CD8-positive, alpha-beta memory T cell (primary cell): ENCODE data around the gene GPLD1. TPM values are rescaled to one million over a fixed set of nuclear protein-coding genes. Genes with fewer than 3 reads are reported as not detected.
A peak's percentile ranks its signal among the peaks of the same experiment; 100 is the strongest.

Source experiments
- CTCF ChIA-PET: fragments of 350-600 bp; sonication (Branson Sonifier 250); formaldehyde crosslinking; loops from one replicate; lab custom pipeline; 2021; ENCODE audit warnings: antibody characterized with exemption; lab: Charles Lee
- POLR2A ChIA-PET: fragments of 350-600 bp; sonication (Branson Sonifier 250); formaldehyde crosslinking; loops from one replicate; lab custom pipeline; 2021; ENCODE audit warnings: antibody characterized with exemption; lab: Charles Lee
- DNase-seq, 5 donors: peaks; one replicate each; pipeline versions ENCODE4 v3.0.0 to v3.0.0-alpha.2; 2020 to 2022; ENCODE audit warnings: mixed read lengths in 1 of 5
- H3K27ac ChIP-seq: one replicate; pipeline ENCODE4 v1.7.0; 2013; ENCODE audit warnings: low read depth, mild to moderate bottlenecking, low read length, moderate library complexity
- H3K27me3 ChIP-seq: 2 replicates; pipeline ENCODE4 v1.7.0; 2013; ENCODE audit warnings: low read length, mild to moderate bottlenecking; ENCODE audit not compliant: insufficient read depth, poor library complexity, severe bottlenecking
- H3K36me3 ChIP-seq: 2 replicates; pipeline ENCODE4 v1.7.0; 2013; ENCODE audit warnings: mild to moderate bottlenecking, low read length, moderate library complexity; ENCODE audit not compliant: insufficient read depth
- H3K4me1 ChIP-seq: 2 replicates; pipeline ENCODE4 v1.7.0; 2013; ENCODE audit warnings: mild to moderate bottlenecking, low read length, moderate library complexity; ENCODE audit not compliant: insufficient read depth
- H3K4me3 ChIP-seq: 2 replicates; pipeline ENCODE4 v1.7.0; 2013; ENCODE audit warnings: mild to moderate bottlenecking, low read length
- H3K9me3 ChIP-seq: 2 replicates; pipeline ENCODE4 v1.7.0; 2013; ENCODE audit warnings: mild to moderate bottlenecking, low read length
- H3K27ac Mint-ChIP-seq, 8 donors: one replicate each; pipeline ENCODE4 v1.8.0; 2020 to 2021; ENCODE audit warnings: mixed read lengths in 8 of 8, mild to moderate bottlenecking in 6 of 8, inconsistent platforms in 3 of 8, moderate library complexity in 3 of 8
- H3K27me3 Mint-ChIP-seq, 2 donors: one replicate each; pipeline ENCODE4 v1.8.0; 2020 to 2021; ENCODE audit warnings: mixed read lengths in 2 of 2, mild to moderate bottlenecking in 1 of 2, moderate library complexity in 1 of 2
- H3K36me3 Mint-ChIP-seq, 3 donors: one replicate each; pipeline ENCODE4 v1.8.0; 2020 to 2021; ENCODE audit warnings: mixed read lengths in 3 of 3, inconsistent platforms in 1 of 3, mild to moderate bottlenecking in 1 of 3
- H3K4me1 Mint-ChIP-seq, 3 donors: one replicate each; pipeline ENCODE4 v1.8.0; 2020 to 2021; ENCODE audit warnings: mixed read lengths in 3 of 3, inconsistent platforms in 1 of 3, mild to moderate bottlenecking in 1 of 3
- H3K4me3 Mint-ChIP-seq, 7 donors: one replicate each; pipeline ENCODE4 v1.8.0; 2020 to 2021; ENCODE audit warnings: mixed read lengths in 7 of 7, mild to moderate bottlenecking in 6 of 7, moderate library complexity in 4 of 7, inconsistent platforms in 2 of 7
- H3K9me3 Mint-ChIP-seq, 5 donors: one replicate each; pipeline ENCODE4 v1.8.0; 2020 to 2022; ENCODE audit warnings: mixed read lengths in 5 of 5, mild to moderate bottlenecking in 3 of 5, moderate library complexity in 2 of 5, inconsistent platforms in 1 of 5
- polyA plus RNA-seq: library from polyadenylated mRNA; unstranded; fragments of 300-500 nt; fragmentation: Illumina TruSeq; gene quantifications from one replicate; pipeline ENCODE4 v1.2.3, GENCODE V29; 2021
- total RNA-seq, 2 experiments: library from RNA; stranded (reverse); gene quantifications; one replicate each; pipeline ENCODE4 v1.2.3, GENCODE V29; 2021

Gene GPLD1
- total and polyA plus RNA-seq, 3 experiments from 2014 or later, result 0.35 to 0.64 (median 0.46) TPM

DNA sequence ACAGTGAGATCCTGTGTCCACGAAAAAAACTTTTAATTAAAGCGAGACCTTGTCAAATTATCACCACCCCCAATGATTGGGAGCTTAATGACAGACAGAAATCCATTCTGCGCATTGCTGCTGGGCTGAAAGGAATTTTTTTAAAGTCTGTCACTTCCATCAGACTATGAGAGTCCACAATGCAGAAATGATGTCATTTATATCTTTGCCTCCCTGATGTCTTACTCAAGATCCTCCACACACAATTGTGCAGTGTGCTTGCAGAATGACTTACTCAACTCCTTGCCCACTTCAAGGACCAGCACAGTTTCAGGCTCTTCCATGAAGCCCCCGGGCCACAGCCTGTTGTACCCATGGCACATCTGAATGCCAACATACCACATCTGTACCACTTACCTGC lies 41.0 kb downstream of the GPLD1 start:
- no peak for DNase-seq
- Mint-ChIP-seq H3K36me3 (no peaks in the 10 kb centered on the region), H3K4me3 (no peak overlapping the region), H3K9me3 (no peaks in the 10 kb centered on the region), H3K27ac (no peak overlapping the region), H3K27me3 (no peaks in the 10 kb centered on the region), H3K4me1 (no peaks in the 10 kb centered on the region)
- Histone ChIP-seq H3K36me3 (no peaks in the 10 kb centered on the region), H3K27me3 (no peaks in the 10 kb centered on the region), H3K9me3 (no peaks in the 10 kb centered on the region), H3K4me3 (no peak overlapping the region), H3K27ac (no peak overlapping the region), H3K4me1 (no peaks in the 10 kb centered on the region)
- CTCF ChIA-PET, result no interaction called here
- POLR2A ChIA-PET, result no interaction called here

GRCh38 chr6:24446670-24447069 lies 42.7 kb downstream of the GPLD1 start:
- no peak for DNase-seq
- CTCF ChIA-PET, result no interaction called here
- Mint-ChIP-seq H3K27ac (no peak overlapping the region), H3K27me3 (no peaks in the 10 kb centered on the region), H3K4me1 (no peaks in the 10 kb centered on the region), H3K9me3 (no peaks in the 10 kb centered on the region), H3K4me3 (no peak overlapping the region), H3K36me3 (no peaks in the 10 kb centered on the region)
- no peak overlapping the region for H3K4me3 ChIP-seq
- POLR2A ChIA-PET, result no interaction called here
- H3K4me1 ChIP-seq, result no peaks in the 10 kb centered on the region
- no peaks in the 10 kb centered on the region for H3K36me3 ChIP-seq
- no peaks in the 10 kb centered on the region for H3K27me3 ChIP-seq
- no peaks in the 10 kb centered on the region for H3K9me3 ChIP-seq
- H3K27ac ChIP-seq, result no peak overlapping the region

DNA sequence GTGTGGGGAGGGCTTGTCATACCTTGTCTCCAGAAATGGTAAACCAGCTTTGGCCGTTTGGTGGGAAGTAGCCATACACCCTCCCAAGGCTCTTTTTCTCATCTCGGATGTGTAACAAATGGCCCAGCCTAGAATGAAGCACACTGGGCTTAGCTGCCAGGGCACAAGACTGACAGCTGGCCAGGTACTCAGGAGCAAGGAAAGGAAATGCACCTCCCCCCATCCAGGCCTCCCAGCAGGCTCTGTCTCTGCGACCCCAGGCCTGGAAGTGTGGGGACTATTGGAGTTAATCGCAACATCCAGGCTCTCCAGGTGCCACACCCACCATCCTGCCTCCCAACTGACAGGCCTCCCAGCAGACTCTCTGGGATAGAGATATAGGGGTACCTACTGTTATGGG lies 43.7 kb downstream of the GPLD1 start:
- no peak overlapping the region for H3K27ac Mint-ChIP-seq
- Histone ChIP-seq H3K9me3 (no peaks in the 10 kb centered on the region), H3K4me1 (no peaks in the 10 kb centered on the region), H3K4me3 (no peak overlapping the region), H3K27me3 (no peaks in the 10 kb centered on the region), H3K27ac (no peak overlapping the region), H3K36me3 (no peaks in the 10 kb centered on the region)
- no peaks in the 10 kb centered on the region for H3K36me3 Mint-ChIP-seq
- H3K4me3 Mint-ChIP-seq, result no peak overlapping the region
- H3K9me3 Mint-ChIP-seq, result no peaks in the 10 kb centered on the region
- ChIA-PET CTCF (no interaction called here), POLR2A (no interaction called here)
- H3K27me3 Mint-ChIP-seq, result no peaks in the 10 kb centered on the region
- H3K4me1 Mint-ChIP-seq, result no peaks in the 10 kb centered on the region
- DNase-seq, result no peak

- no peak overlapping the region for H3K27ac Mint-ChIP-seq
- no peak overlapping the region for H3K4me3 Mint-ChIP-seq
- no peaks in the 10 kb centered on the region for H3K4me1 Mint-ChIP-seq
- no peaks in the 10 kb centered on the region for H3K9me3 ChIP-seq
- no peaks in the 10 kb centered on the region for H3K4me1 ChIP-seq
- ChIA-PET CTCF (no interaction called here), POLR2A (no interaction called here)
- H3K36me3 ChIP-seq, result no peaks in the 10 kb centered on the region
- DNase-seq, result no peak
- no peak overlapping the region for H3K4me3 ChIP-seq
- H3K27me3 Mint-ChIP-seq, result no peaks in the 10 kb centered on the region
- H3K27ac ChIP-seq, result no peak overlapping the region
- no peaks in the 10 kb centered on the region for H3K9me3 Mint-ChIP-seq
- H3K36me3 Mint-ChIP-seq, result no peaks in the 10 kb centered on the region
- no peaks in the 10 kb centered on the region for H3K27me3 ChIP-seq
Measured at GRCh38 chr6:24444588-24444987, 44.8 kb downstream of the GPLD1 start.

- Histone ChIP-seq H3K4me3 (no peak overlapping the region), H3K36me3 (no peaks in the 10 kb centered on the region), H3K27ac (no peak overlapping the region), H3K4me1 (no peaks in the 10 kb centered on the region), H3K27me3 (no peaks in the 10 kb centered on the region), H3K9me3 (no peaks in the 10 kb centered on the region)
- Mint-ChIP-seq H3K36me3 (peaks cover 0 to 8% (median 6%) of the 10 kb centered on the region in 3 donors), H3K9me3 (no peaks in the 10 kb centered on the region), H3K4me3 (no peak overlapping the region), H3K27me3 (no peaks in the 10 kb centered on the region), H3K4me1 (no peaks in the 10 kb centered on the region), H3K27ac (peak overlapping the region in 1 of 8 donors; percentile 10)
- ChIA-PET CTCF (no interaction called here), POLR2A (no interaction called here)
- DNase-seq, result no peak
Measured at GRCh38 chr6:24441599-24441904, 47.8 kb downstream of the GPLD1 start.

GRCh38 chr6:24440897-24441598 lies 48.3 kb downstream of the GPLD1 start:
- Mint-ChIP-seq H3K36me3 (peaks cover 0 to 8% (median 6%) of the 10 kb centered on the region in 3 donors), H3K4me1 (no peaks in the 10 kb centered on the region), H3K9me3 (no peaks in the 10 kb centered on the region), H3K4me3 (no peak overlapping the region), H3K27ac (peak overlapping the region in 1 of 8 donors; percentile 10), H3K27me3 (no peaks in the 10 kb centered on the region)
- H3K9me3 ChIP-seq, result no peaks in the 10 kb centered on the region
- ChIA-PET CTCF (no interaction called here), POLR2A (no interaction called here)
- no peak overlapping the region for H3K4me3 ChIP-seq
- H3K4me1 ChIP-seq, result no peaks in the 10 kb centered on the region
- H3K36me3 ChIP-seq, result no peaks in the 10 kb centered on the region
- DNase-seq, result no peak
- H3K27me3 ChIP-seq, result no peaks in the 10 kb centered on the region
- H3K27ac ChIP-seq, result no peak overlapping the region

DNA sequence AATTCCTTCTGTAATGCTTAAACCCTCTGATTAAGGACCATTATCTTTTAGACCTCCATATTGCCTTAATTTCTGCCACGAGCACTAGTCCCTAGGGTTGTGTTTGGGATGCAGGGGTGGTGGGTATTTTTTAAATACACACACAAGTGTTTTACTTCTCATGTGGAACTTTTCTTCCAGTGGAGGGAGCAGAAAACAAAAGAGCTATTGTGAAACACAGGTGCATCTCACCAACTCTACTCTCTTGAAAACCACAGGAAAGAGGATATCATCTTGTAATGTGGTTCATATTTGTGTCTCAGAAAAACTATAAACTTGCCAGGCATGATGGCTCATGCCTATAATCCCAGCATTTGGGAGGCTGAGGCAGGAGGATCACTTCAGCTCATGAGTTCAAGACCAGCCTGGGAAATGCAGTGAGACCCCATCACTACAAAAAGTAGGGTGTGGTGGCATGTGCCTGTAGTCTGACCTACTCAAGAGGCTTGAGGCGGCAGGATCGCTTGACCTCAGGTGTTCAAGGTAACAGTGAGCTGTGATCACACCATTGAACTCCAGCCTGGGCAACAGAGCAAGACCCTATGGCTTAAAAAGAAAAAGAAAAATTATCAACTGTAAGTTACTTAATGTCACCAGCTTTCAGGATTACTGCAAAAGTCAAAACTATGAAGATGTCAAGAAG lies 49.4 kb downstream of the GPLD1 start:
- POLR2A ChIA-PET, result no interaction called here
- Mint-ChIP-seq H3K9me3 (no peaks in the 10 kb centered on the region), H3K4me1 (no peaks in the 10 kb centered on the region), H3K27ac (no peak overlapping the region), H3K4me3 (no peak overlapping the region), H3K36me3 (peaks cover 0 to 8% (median 6%) of the 10 kb centered on the region in 3 donors), H3K27me3 (no peaks in the 10 kb centered on the region)
- DNase-seq, result no peak
- H3K4me3 ChIP-seq, result no peak overlapping the region
- no peaks in the 10 kb centered on the region for H3K36me3 ChIP-seq
- H3K27me3 ChIP-seq, result no peaks in the 10 kb centered on the region
- no peaks in the 10 kb centered on the region for H3K4me1 ChIP-seq
- CTCF ChIA-PET, result interaction anchor here (2.3 kb wide), 1 partner anchor 10 kb away, joined by 9 read pairs; no protein-coding TSS in a partner anchor
- H3K9me3 ChIP-seq, result no peaks in the 10 kb centered on the region
- no peak overlapping the region for H3K27ac ChIP-seq

- no peaks in the 10 kb centered on the region for H3K36me3 ChIP-seq
- peak overlapping the region in 1 of 8 donors; percentile 34 for H3K27ac Mint-ChIP-seq
Measured at GRCh38 chr6:24436979-24437378, 52.4 kb downstream of the GPLD1 start.

More at GRCh38 chr6:24436979-24437378, 52.4 kb downstream of the GPLD1 start:
- ChIA-PET POLR2A (no interaction called here), CTCF (no interaction called here)
- H3K27me3 ChIP-seq, result no peaks in the 10 kb centered on the region
- Mint-ChIP-seq H3K4me3 (no peak overlapping the region), H3K27me3 (no peaks in the 10 kb centered on the region), H3K9me3 (no peaks in the 10 kb centered on the region), H3K36me3 (peaks cover 2 to 10% (median 8%) of the 10 kb centered on the region in 3 donors), H3K4me1 (no peaks in the 10 kb centered on the region)
- no peak for DNase-seq
- no peaks in the 10 kb centered on the region for H3K4me1 ChIP-seq
- no peak overlapping the region for H3K27ac ChIP-seq
- no peak overlapping the region for H3K4me3 ChIP-seq
- no peaks in the 10 kb centered on the region for H3K9me3 ChIP-seq
